HG03521 (cell line): ENCODE results near the gene CHGA.

Experiments
- ATAC-seq: cut with Tn5 transposase; IDR thresholded peaks from one replicate; pipeline ENCODE4 v1.9.1; 2021; ENCODE audit warnings: mild to moderate bottlenecking, moderate library complexity; ENCODE audit not compliant: unreplicated experiment

CHGA gene

DNA sequence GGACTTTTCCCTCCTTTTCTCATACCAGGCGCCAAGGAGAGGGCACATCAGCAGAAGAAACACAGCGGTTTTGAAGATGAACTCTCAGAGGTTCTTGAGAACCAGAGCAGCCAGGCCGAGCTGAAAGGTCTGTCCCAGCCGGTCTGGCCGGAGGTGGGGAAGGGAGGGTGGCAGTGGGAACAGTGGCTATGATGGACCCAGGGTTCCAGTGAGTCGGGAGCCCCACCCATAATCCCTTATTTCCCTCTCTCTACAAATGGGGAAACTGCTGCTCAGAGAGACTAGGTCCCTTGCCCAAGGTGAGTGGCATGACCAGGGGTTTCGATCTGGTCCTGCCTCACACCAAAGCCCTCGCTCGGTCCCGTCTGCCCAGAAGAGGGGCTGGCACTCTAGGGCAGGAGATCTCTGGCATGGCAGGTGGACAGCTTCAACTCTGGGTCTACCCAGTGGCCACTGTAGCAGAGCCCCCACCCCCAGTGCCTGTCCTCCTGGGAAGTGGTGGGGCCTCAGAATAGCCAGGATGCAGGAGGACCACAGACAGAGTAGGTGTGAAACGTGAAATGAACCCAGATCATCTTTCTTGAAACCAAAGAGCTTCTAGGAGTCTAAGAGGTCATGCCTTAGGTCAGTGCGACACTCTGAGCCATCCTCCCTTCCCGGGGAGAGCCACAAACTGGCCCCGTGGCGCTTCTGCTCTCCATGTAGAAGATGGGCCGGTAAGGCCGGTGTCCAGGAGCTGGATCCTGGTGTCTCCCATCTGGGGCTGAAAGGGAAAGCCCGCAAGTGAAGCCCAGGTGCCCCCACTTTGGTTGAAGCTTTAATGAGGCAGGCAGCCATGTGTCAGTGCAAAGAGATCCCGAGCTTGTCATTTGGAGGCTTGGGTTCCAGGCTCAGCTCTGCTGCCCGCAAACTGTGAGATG is 7.0 kb downstream of the CHGA start:
- ATAC-seq = no peak

DNA sequence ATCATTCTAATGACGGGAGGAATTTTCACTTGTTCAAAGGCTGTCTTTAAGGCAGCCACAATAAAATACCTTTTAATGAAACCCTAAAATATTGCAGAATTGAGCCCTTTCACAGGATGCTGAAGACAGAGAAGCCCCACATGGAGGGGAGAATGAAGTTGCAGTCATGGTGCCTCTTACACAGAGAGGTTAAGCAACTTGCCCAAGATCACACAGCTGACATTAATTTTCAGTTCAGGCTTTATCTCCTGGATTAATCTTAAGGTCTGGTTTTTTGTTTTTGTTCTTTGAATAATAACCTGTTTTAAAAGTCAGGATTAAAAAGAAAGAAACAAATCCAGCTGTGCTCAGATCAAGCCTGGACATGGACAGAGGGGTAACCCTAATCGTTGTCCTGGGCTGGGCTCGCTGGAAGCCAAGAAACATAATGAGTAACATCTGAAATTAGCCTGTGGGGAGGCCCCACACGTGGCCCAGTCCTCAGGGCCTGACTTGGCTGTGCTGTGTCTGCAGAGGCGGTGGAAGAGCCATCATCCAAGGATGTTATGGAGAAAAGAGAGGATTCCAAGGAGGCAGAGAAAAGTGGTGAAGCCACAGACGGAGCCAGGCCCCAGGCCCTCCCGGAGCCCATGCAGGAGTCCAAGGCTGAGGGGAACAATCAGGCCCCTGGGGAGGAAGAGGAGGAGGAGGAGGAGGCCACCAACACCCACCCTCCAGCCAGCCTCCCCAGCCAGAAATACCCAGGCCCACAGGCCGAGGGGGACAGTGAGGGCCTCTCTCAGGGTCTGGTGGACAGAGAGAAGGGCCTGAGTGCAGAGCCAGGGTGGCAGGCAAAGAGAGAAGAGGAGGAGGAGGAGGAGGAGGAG is 8.0 kb downstream of the CHGA start:
- ATAC-seq = no peak

DNA sequence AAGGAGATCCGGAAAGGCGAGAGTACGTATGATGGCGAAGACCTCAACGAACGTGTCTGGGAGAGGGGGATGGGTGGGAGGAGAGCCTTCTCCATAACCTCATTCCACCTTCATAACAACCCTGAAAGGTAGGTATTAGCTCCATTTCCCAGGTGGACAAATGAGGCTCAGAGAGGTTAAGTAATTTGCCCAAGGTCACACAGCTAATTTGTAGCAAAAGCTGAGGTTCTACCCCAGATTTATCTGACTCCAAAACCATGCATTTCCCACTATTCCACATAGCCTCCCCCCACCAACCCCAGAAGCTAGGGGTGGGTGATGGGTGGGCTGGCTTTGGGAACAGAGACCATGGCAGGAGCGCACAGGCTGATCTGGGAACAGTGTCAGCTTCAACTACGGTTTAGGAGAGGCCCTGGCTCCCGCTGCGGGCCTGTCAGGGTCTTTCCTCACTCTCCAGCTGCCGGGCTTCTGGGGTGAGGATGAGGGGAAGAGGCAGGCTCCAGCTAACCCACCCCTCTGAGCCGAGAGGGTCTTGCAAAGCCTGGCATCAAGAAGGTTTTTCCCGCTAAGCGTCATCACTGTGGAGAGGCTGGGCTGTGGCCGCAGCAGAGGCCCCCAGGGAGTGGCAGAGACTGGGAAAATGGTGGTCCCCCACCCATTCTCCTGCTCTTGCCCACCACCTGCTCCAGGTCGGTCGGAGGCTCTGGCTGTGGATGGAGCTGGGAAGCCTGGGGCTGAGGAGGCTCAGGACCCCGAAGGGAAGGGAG is 8.9 kb downstream of the CHGA start:
- ATAC-seq = no peak

GRCh38 chr14:92932448-92933395 is 9.8 kb downstream of the CHGA start:
- ATAC-seq = no peak

DNA sequence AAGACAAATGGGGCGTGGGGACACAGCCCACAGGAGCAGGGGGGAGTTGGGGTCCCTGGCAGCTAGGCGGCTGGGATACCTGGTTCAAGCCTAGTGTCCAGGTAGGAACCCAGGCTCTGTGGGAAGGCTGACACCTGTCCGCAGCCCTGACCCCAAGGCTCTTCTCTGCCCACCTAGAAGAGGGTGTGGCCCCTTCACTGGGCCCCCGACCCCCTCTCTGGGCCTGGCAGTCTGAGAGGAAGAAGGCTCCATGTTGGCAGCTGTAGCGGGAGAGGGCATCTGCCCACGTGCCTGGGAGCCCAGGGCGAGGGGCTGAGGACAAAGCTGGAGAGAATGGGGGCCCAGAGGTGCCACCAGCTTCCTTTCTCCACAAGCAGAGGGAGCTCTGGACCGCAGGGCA is 10.5 kb downstream of the CHGA start:
- ATAC-seq = no peak

- no peak for ATAC-seq
Observed at GRCh38 chr14:92934196-92935085, 11.5 kb downstream of the CHGA start.

DNA sequence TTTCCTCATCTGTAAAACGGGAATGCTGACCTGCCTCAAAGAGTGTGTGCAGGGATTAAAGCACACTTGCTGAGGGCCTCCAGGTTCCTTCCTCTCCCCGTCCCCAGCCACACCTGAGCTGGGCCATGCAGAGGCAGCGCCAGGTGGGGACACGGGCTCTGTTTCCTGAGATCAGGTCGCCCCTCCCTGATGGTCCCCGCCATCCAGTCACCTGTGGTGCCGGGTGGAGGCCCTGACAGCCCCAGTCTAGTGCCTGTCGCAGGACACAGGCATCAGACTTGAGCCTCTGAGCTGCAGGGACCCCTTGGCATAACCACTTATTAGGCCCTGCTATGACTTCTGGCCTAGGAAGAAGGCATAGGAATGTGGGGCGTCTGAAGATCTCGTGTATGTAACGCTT is 12.5 kb downstream of the CHGA start:
- no peak for ATAC-seq

DNA sequence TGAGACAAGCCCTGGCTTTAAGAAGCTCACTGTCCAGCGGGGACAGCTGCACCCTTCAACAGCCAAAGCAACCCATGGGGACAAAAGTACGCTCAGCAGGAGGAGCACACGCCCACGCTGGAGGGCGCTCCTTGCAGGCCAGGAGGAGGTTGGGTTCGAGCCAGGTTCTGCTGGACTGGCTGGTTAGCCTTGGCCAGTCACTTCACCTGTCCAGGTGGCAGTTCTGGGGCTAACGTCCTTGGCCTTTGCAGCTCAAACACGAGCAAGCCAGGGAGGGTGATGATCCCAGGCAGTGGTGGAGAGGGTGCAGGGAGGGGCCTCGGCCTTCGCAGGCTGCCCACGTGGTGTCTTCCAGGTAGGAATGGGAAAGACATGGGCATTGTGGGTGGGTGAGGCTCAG is 13.1 kb downstream of the CHGA start:
- ATAC-seq = no peak

DNA sequence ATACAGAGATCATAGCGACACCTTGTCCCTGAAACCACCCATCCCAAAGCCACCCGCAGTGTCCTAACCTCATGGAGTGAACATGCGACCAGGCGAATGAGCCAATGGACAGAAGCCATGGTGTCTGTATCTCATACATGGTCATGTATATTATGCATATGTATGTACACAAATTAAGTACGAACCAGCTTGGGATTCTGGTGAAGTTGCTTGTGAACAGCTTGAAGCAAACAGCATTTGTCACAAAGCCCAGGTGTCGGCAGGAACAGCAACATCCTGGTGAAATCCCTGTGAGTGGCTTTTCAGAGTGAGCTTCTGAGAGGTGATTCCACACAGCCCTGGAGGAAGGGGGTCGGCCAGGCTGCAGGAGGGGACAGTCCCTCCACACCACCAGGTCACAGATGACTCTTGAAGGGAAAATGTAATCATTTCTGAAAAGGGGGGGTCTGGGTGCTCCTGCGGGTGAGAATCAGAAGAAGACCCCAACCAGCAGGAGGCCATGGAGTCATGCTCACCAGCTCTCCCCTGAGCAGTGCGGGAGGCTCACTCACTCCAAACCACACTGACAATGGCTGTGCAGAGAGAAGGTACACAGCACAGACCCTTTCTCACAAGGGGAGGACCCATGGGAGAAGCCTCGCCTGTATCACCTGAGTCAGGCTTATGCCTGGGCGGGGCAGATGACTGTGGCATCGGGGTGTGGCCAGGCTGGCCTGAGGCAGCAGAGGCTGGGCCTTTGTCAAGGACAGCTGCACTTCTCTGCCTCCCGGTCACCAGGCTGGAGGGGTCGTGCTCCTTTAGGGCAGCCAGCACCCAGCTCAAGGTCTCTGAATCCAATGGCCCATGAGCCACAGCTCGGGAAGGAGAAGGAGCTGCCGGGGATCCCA is 14.3 kb downstream of the CHGA start:
- no peak for ATAC-seq

DNA sequence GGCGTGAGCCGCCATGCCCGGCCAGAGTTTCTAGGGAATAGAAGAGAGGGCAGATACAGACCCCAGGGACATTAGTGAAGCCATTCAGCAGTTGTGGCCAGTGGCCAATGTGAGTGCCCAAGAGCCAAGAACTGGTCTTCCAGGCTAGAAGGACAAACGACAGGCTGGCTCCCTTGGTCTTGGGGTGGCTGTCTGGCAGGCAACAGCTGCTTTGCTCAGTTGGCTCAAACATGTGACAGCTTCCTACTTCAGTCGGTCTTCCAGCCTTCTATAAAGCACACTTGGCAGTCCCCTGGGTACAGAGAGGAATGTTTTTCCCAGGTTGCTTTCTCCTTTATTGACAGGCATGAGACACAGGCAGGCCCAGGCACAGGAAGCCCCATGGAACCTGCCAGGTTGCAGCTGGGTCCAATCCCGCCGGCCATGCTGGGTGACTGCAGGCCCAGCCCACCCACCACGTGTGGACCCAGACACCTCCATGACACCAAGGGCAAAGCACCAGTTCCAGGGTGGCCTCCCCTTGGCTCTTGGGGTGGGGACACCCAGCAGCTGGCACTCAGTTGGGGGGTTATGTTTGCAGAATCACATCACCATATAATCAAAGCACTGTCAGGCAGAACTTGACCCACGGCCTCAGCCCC is 15.4 kb downstream of the CHGA start:
- no peak for ATAC-seq

- no peak for ATAC-seq
Observed at GRCh38 chr14:92938890-92939671, 16.1 kb downstream of the CHGA start.

DNA sequence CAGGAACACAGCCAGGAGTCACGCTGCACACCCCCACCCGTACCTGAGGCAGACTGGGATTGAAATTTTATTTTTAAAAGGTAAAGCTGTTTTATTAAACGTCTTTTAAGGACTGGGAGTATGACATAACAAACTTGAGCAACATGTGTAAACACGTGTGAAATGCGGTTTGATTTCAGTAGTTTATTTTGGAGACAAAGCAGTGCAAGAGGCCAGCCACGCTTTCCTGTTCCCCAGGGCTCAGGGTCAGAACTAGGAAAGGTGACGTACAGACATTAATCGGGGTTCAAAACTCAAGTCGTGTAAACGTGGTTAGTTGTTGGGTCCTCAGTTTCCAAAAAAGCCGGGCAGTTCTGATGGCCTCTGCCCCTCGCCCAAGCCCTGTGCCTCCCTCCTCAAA is 16.7 kb downstream of the CHGA start:
- no peak for ATAC-seq

DNA sequence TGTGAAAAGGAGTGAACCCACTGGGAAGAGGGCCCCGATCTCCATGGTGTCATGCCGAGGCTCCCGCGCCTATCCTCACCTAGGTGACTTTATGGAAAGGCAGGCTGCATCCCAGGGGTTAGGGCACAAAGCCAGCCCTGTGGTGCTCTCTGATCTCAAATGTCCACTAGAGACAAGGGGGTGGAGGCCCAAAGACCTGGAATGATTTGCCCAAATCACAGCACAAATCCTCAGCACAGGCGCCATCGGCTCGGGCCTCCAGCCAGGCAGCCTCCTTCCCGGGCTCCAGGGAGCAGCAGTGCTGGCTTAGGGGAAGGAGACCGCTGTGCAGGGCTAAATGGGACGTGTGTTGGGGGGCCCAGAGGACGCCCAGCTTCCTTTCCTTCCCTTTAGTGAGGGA is 17.6 kb downstream of the CHGA start:
- ATAC-seq = no peak

DNA sequence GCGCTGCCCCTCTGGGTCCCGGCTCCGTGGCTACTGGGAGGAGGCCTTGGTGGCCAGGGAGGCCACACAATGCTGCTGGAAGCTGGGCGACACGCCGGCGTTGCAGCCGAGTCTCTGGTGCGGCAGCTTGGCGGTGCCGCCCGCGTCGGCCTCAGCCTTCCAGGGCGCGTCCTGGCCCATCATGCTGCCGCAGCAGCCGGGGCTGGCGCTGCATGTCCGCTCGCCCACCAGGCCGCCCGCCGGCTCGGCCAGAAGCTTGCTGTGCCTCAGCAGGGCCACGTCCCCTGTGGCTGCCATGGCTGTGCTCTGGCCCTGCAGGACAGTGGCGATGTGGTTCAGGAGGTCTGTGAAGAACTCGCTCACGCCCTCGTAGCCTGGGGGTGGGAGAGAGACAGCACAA is 18.6 kb downstream of the CHGA start:
- ATAC-seq = no peak

DNA sequence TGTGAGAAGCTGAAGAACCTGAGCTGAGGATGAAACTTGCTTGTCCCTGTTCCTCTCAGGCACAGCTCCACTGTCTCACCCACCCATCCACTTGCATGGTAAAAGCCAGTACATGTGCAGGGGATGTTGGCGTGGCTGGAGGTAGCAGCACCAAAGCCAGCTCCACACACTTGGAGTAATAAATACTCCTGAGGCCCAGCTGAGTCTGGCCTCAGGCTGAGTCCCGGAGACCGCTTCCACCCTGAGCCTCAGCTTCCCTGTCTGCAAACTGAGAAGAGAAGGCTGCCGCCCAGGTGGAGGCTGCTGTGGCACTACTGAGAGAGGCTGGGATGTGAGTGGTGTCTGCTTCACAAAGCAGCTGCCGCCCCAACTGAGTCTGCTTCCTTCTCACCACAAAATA is 19.2 kb downstream of the CHGA start:
- ATAC-seq = no peak

GRCh38 chr14:92942576-92942975 is 19.6 kb downstream of the CHGA start:
- ATAC-seq = no peak
